Liver (tissue), 9 donors: ENCODE results near the gene SHROOM2. TPM values are rescaled to one million over a fixed set of nuclear protein-coding genes. Genes with fewer than 3 reads are reported as not detected.

Source experiments
- DNase-seq: peaks from one replicate; pipeline ENCODE4 v3.0.0-alpha.2; 2017; ENCODE audit warnings: low spot score
- H3K27ac ChIP-seq, 2 donors: one replicate each; pipeline ENCODE4 v1.7.0; 2013; ENCODE audit warnings: inconsistent platforms in 2 of 2, low read length in 2 of 2, control low read depth in 1 of 2, low read depth in 1 of 2, mild to moderate bottlenecking in 1 of 2
- H3K27me3 ChIP-seq, 4 donors: one replicate each; pipeline versions ENCODE4 v1.6.1 to v1.7.0; 2013; ENCODE audit warnings: low read length in 3 of 4, inconsistent platforms in 1 of 4, mild to moderate bottlenecking in 1 of 4, moderate library complexity in 1 of 4; ENCODE audit not compliant: control insufficient read depth in 4 of 4, insufficient read depth in 4 of 4
- H3K36me3 ChIP-seq, 4 donors: one replicate each; pipeline versions ENCODE4 v1.6.1 to v1.7.0; 2013; ENCODE audit warnings: low read length in 3 of 4, mild to moderate bottlenecking in 3 of 4, low read depth in 1 of 4, moderate library complexity in 1 of 4; ENCODE audit not compliant: control insufficient read depth in 4 of 4, insufficient read depth in 3 of 4
- H3K4me1 ChIP-seq, 4 donors: one replicate each; pipeline versions ENCODE4 v1.6.1 to v1.7.0; 2013; ENCODE audit warnings: low read length in 3 of 4, mild to moderate bottlenecking in 3 of 4, moderate library complexity in 1 of 4; ENCODE audit not compliant: control insufficient read depth in 4 of 4, insufficient read depth in 4 of 4
- H3K4me3 ChIP-seq, 3 donors: one replicate each; pipeline versions ENCODE4 v1.6.1 to v1.7.0; 2013; ENCODE audit warnings: low read length in 3 of 3, control low read depth in 1 of 3, low read depth in 1 of 3, mild to moderate bottlenecking in 1 of 3
- H3K9ac ChIP-seq, 2 donors: one replicate each; pipeline ENCODE4 v1.7.0; 2013; ENCODE audit warnings: low read length in 2 of 2, mild to moderate bottlenecking in 2 of 2, moderate library complexity in 2 of 2, control low read depth in 1 of 2, low read depth in 1 of 2
- H3K9me3 ChIP-seq, 4 donors: one replicate each; pipeline versions ENCODE4 v1.6.1 to v1.7.0; 2013; ENCODE audit warnings: low read length in 3 of 4; ENCODE audit not compliant: control insufficient read depth in 4 of 4
- CTCF ChIP-seq: fragments of 150-350 bp; IDR thresholded peaks from 2 replicates; pipeline ENCODE4 v1.5.1; 2017; ENCODE audit warnings: improper control_type of control experiment, low read depth, low read length; ENCODE audit not compliant: missing input control
- EGR1 ChIP-seq, 2 donors: IDR thresholded peaks; 2 replicates each; pipeline ENCODE4 v1.6.1; 2016 to 2018; ENCODE audit warnings: antibody characterized with exemption in 2 of 2, low read depth in 2 of 2
- FOXA1 ChIP-seq: IDR thresholded peaks from 2 replicates; pipeline ENCODE4 v1.6.1; 2016; ENCODE audit warnings: antibody characterized with exemption
- FOXA2 ChIP-seq: IDR thresholded peaks from 2 replicates; pipeline ENCODE4 v1.6.1; 2016; ENCODE audit warnings: antibody characterized with exemption
- GABPA ChIP-seq, 2 donors: IDR thresholded peaks in 1 of 2; conservative IDR thresholded peaks in 1 of 2; 2 replicates each; pipeline ENCODE4 v1.6.1; 2016; ENCODE audit warnings: antibody characterized with exemption in 2 of 2, mild to moderate bottlenecking in 1 of 2, moderate library complexity in 1 of 2
- HNF4A ChIP-seq, 2 donors: conservative IDR thresholded peaks; 2 replicates each; pipeline ENCODE4 v1.6.1; 2016; ENCODE audit warnings: antibody characterized with exemption in 2 of 2, mild to moderate bottlenecking in 2 of 2
- HNF4G ChIP-seq: IDR thresholded peaks from 2 replicates; pipeline ENCODE4 v1.6.1; 2016; ENCODE audit warnings: antibody characterized with exemption
- JUND ChIP-seq, 2 donors: IDR thresholded peaks; 2 replicates each; pipeline ENCODE4 v1.6.1; 2016; ENCODE audit warnings: antibody characterized with exemption in 2 of 2
- NR2F2 ChIP-seq: IDR thresholded peaks from 2 replicates; pipeline ENCODE4 v1.6.1; 2016; ENCODE audit warnings: antibody characterized with exemption
- RAD21 ChIP-seq, 2 donors: IDR thresholded peaks; 2 replicates each; pipeline ENCODE4 v1.6.1; 2016; ENCODE audit warnings: antibody characterized with exemption in 2 of 2, mild to moderate bottlenecking in 2 of 2
- REST ChIP-seq: IDR thresholded peaks from 2 replicates; pipeline ENCODE4 v1.6.1; 2016; ENCODE audit warnings: antibody characterized with exemption, mild to moderate bottlenecking
- RXRA ChIP-seq, 2 donors: IDR thresholded peaks; 2 replicates each; pipeline ENCODE4 v1.6.1; 2017 to 2018; ENCODE audit warnings: antibody characterized with exemption in 2 of 2, mild to moderate bottlenecking in 1 of 2
- SP1 ChIP-seq: IDR thresholded peaks from 2 replicates; pipeline ENCODE4 v1.6.1; 2018; ENCODE audit warnings: antibody characterized with exemption, mild to moderate bottlenecking
- TAF1 ChIP-seq: conservative IDR thresholded peaks from 2 replicates; pipeline ENCODE4 v1.6.1; 2016; ENCODE audit warnings: antibody characterized with exemption, mild to moderate bottlenecking
- YY1 ChIP-seq: IDR thresholded peaks from 2 replicates; pipeline ENCODE4 v1.6.1; 2016; ENCODE audit warnings: antibody characterized with exemption, mild to moderate bottlenecking
- WGBS: extraction: QIAGEN DNeasy Blood & Tissue Kit; methylation state at CpG from one replicate; pipeline ENCODE4 v1.1.7; 2013; 5-methylcytosine and 5-hydroxymethylcytosine counted together
- polyA plus RNA-seq, 2 donors: library from polyadenylated mRNA; stranded (reverse) in 1 of 2; unstranded in 1 of 2; fragments of 200-250 nt in 1 of 2; fragments of >200 nt in 1 of 2; fragmentation: Nextera tagmentation in 1 of 2; extraction: Ambion mirVana in 1 of 2; gene quantifications; one replicate each; pipeline versions ENCODE4 v1.2.1 to v1.2.3, GENCODE V29; 2013 to 2015
- total RNA-seq, 2 donors: library from RNA; depleted of rRNA; stranded (reverse); fragments of >200 nt; gene quantifications; one replicate each; pipeline ENCODE4 v1.2.3, GENCODE V29; 2014
- TF ChIP-seq, protein P1 (sequence below): IDR thresholded peaks from 2 replicates; pipeline ENCODE4 v1.6.1; 2016; ENCODE audit warnings: antibody characterized with exemption
- TF ChIP-seq, protein P2 (sequence below): IDR thresholded peaks from 2 replicates; pipeline ENCODE4 v1.6.1; 2016; ENCODE audit warnings: antibody characterized with exemption
- TF ChIP-seq, protein P3 (sequence below): IDR thresholded peaks from 2 replicates; pipeline ENCODE4 v1.6.1; 2016; ENCODE audit warnings: antibody characterized with exemption
- donor health status: healthy.
- donor health status: healthy.
- donor health status: healthy.
- donor health status: healthy.
- donor health status: healthy.

The SHROOM2 gene
- total and polyA plus RNA-seq, 4 donors: 1.1 to 5.4 (median 3.6) TPM

- no peaks in the 10 kb centered on the region for H3K27me3 ChIP-seq
- H3K9me3 ChIP-seq: no peaks in the 10 kb centered on the region
- H3K9ac ChIP-seq: no peak overlapping the region
- 88% methylated on average over 11 of the region's 11 CpGs for WGBS
- no peak overlapping the region for H3K4me3 ChIP-seq
- TF ChIP-seq, protein P1, sequence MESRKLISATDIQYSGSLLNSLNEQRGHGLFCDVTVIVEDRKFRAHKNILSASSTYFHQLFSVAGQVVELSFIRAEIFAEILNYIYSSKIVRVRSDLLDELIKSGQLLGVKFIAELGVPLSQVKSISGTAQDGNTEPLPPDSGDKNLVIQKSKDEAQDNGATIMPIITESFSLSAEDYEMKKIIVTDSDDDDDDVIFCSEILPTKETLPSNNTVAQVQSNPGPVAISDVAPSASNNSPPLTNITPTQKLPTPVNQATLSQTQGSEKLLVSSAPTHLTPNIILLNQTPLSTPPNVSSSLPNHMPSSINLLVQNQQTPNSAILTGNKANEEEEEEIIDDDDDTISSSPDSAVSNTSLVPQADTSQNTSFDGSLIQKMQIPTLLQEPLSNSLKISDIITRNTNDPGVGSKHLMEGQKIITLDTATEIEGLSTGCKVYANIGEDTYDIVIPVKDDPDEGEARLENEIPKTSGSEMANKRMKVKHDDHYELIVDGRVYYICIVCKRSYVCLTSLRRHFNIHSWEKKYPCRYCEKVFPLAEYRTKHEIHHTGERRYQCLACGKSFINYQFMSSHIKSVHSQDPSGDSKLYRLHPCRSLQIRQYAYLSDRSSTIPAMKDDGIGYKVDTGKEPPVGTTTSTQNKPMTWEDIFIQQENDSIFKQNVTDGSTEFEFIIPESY: no peak
- TF ChIP-seq JUND (IDR thresholded peaks at IDR 0.05) (no peak), FOXA1 (no peak), RAD21 (IDR thresholded peaks at IDR 0.05) (no peak), TAF1 (no peak), HNF4G (no peak), SP1 (no peak), YY1 (no peak), EGR1 (IDR thresholded peaks at IDR 0.05; ENCODE audit: low read depth in 2 of 2) (no peak), GABPA (IDR thresholded peaks at IDR 0.05 in 1 of 2, conservative IDR thresholded peaks at IDR 0.05 in 1 of 2) (no peak), CTCF (no peak), RXRA (IDR thresholded peaks at IDR 0.05) (no peak), REST (no peak), NR2F2 (no peak), FOXA2 (no peak), HNF4A (conservative IDR thresholded peaks at IDR 0.05) (no peak)
- TF ChIP-seq, protein P2, sequence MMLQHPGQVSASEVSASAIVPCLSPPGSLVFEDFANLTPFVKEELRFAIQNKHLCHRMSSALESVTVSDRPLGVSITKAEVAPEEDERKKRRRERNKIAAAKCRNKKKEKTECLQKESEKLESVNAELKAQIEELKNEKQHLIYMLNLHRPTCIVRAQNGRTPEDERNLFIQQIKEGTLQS: no peak
- TF ChIP-seq, protein P3, sequence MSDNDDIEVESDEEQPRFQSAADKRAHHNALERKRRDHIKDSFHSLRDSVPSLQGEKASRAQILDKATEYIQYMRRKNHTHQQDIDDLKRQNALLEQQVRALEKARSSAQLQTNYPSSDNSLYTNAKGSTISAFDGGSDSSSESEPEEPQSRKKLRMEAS: no peak
- peaks cover 0 to 3% (median under 1%) of the 10 kb centered on the region in 4 donors for H3K4me1 ChIP-seq
- peaks cover 0 to 3% (median 0%) of the 10 kb centered on the region in 4 donors for H3K36me3 ChIP-seq
- DNase-seq: no peak
- H3K27ac ChIP-seq: no peak overlapping the region
Observed at GRCh38 chrX:9887659-9888297, 101.5 kb downstream of the SHROOM2 start.
